GM19240 (cell line): Measurements from ENCODE around the gene NCAM2.
A peak's percentile ranks its signal among the peaks of the same experiment; 100 is the strongest.

Source experiments
- DNase-seq: peaks from one replicate; pipeline ENCODE4 v3.0.0; 2011; ENCODE audit warnings: low spot score; ENCODE audit not compliant: insufficient read length

Gene NCAM2

GRCh38 chr21:20997636-20998455 is at the start of gene NCAM2:
TSS of gene NCAM2 (plus strand) at chr21:20998409.
- no peak for DNase-seq

- no peak for DNase-seq
Observed at GRCh38 chr21:20949884-20950283, 48.3 kb upstream of the NCAM2 start.

GRCh38 chr21:20965816-20966215 is 32.4 kb upstream of the NCAM2 start:
- DNase-seq, result no peak

- no peak for DNase-seq
Observed at GRCh38 chr21:20968391-20968790, 29.8 kb upstream of the NCAM2 start.

- DNase-seq, result no peak
Observed at GRCh38 chr21:20970691-20971090, 27.5 kb upstream of the NCAM2 start.

- DNase-seq, result no peak
Observed at GRCh38 chr21:20971296-20971921, 26.8 kb upstream of the NCAM2 start.

GRCh38 chr21:20994790-20995189 is 3.4 kb upstream of the NCAM2 start:
- no peak for DNase-seq

GRCh38 chr21:20996421-20997310 is 1.5 kb upstream of the NCAM2 start:
- DNase-seq, result no peak

- DNase-seq, result no peak
Observed at GRCh38 chr21:20997311-20997635, 936 bp upstream of the NCAM2 start.

GRCh38 chr21:20998456-20998789 is 214 bp downstream of the NCAM2 start:
- DNase-seq, result no peak

- DNase-seq, result no peak
Observed at GRCh38 chr21:20998886-20999285, 677 bp downstream of the NCAM2 start.

GRCh38 chr21:20999659-21000058 is 1.4 kb downstream of the NCAM2 start:
- DNase-seq, result peak; percentile 5

- no peak for DNase-seq
Observed at GRCh38 chr21:21000591-21001175, 2.5 kb downstream of the NCAM2 start.

GRCh38 chr21:21001591-21002100 is 3.4 kb downstream of the NCAM2 start:
- no peak for DNase-seq

- DNase-seq, result no peak
Observed at GRCh38 chr21:21002153-21002552, 3.9 kb downstream of the NCAM2 start.

- DNase-seq, result no peak
Observed at GRCh38 chr21:21003701-21004100, 5.5 kb downstream of the NCAM2 start.

- no peak for DNase-seq
Observed at GRCh38 chr21:21007606-21008005, 9.4 kb downstream of the NCAM2 start.

- no peak for DNase-seq
Observed at GRCh38 chr21:21010228-21010627, 12.0 kb downstream of the NCAM2 start.

GRCh38 chr21:21010698-21011097 is 12.5 kb downstream of the NCAM2 start:
- DNase-seq, result no peak

- no peak for DNase-seq
Observed at GRCh38 chr21:21018821-21019220, 20.6 kb downstream of the NCAM2 start.

- DNase-seq, result no peak
Observed at GRCh38 chr21:21019681-21020080, 21.5 kb downstream of the NCAM2 start.

- DNase-seq, result no peak
Observed at GRCh38 chr21:21025742-21026141, 27.5 kb downstream of the NCAM2 start.
